K562 (cell line): ENCODE results near the gene TRNP1. TPM values are rescaled to one million over a fixed set of nuclear protein-coding genes. Genes with fewer than 3 reads are reported as not detected.

Source experiments
- ARID4B ChIP-seq: sonication (generic); formaldehyde crosslinking; IDR thresholded peaks from 2 replicates; pipeline ENCODE4 v1.8.0; 2022; ENCODE audit warnings: mild to moderate bottlenecking, missing genetic modification reagents
- HDAC1 ChIP-seq, 2 experiments: fragments of 450-650 bp; IDR thresholded peaks; 2 replicates each; pipeline ENCODE4 v1.6.1; 2016 to 2017; ENCODE audit warnings: inconsistent platforms in 1 of 2, mild to moderate bottlenecking in 1 of 2, moderate library complexity in 1 of 2
- KAT7 ChIP-seq: sonication (generic); formaldehyde crosslinking; IDR thresholded peaks from 2 replicates; pipeline ENCODE4 v1.8.0; 2022; ENCODE audit warnings: missing genetic modification reagents, mild to moderate bottlenecking, borderline replicate concordance
- KDM4B ChIP-seq, 2 experiments: fragments of 450-650 bp in 1 of 2; sonication (generic) in 1 of 2; IDR thresholded peaks; 2 replicates each; pipeline ENCODE4 v1.6.1; 2016 to 2017; ENCODE audit warnings: borderline replicate concordance in 2 of 2, antibody characterized with exemption in 1 of 2, low read depth in 1 of 2, mild to moderate bottlenecking in 1 of 2
- KDM5B ChIP-seq: fragments of 200-600 bp; sonication (generic); IDR thresholded peaks from 2 replicates; pipeline ENCODE4 v1.6.1; 2012; ENCODE audit warnings: low read depth, mild to moderate bottlenecking, moderate library complexity, low read length, control low read depth, inconsistent platforms; ENCODE audit not compliant: insufficient replicate concordance
- MBD2 ChIP-seq: sonication (generic); IDR thresholded peaks from 2 replicates; pipeline ENCODE4 v1.6.1; 2016; ENCODE audit warnings: low read depth, borderline replicate concordance
- NCOA6 ChIP-seq: fragments of 450-650 bp; IDR thresholded peaks from 2 replicates; pipeline ENCODE4 v1.6.1; 2017; ENCODE audit warnings: mild to moderate bottlenecking
- PHF20 ChIP-seq: fragments of 450-650 bp; IDR thresholded peaks from 2 replicates; pipeline ENCODE4 v1.6.1; 2018; ENCODE audit not compliant: partially characterized antibody
- RAD51 ChIP-seq: fragments of 450-650 bp; IDR thresholded peaks from 2 replicates; pipeline ENCODE4 v1.7.1; 2016; ENCODE audit warnings: low read depth, mild to moderate bottlenecking, borderline replicate concordance
- RBBP5 ChIP-seq: fragments of 200-600 bp; sonication (generic); IDR thresholded peaks from 2 replicates; pipeline ENCODE4 v1.6.1; 2012; ENCODE audit warnings: borderline replicate concordance, mild to moderate bottlenecking, low read length, control low read depth, inconsistent platforms; ENCODE audit not compliant: insufficient read depth, poor library complexity, severe bottlenecking
- SNAPC5 ChIP-seq: fragments of 250-450 bp; sonication (Bioruptor Pico); IDR thresholded peaks from 2 replicates; pipeline ENCODE4 v1.8.0; 2021; ENCODE audit warnings: moderate library complexity, mild to moderate bottlenecking, inconsistent platforms
- TEAD1 ChIP-seq, 2 experiments: fragments of 450-650 bp in 1 of 2; sonication (generic) in 1 of 2; formaldehyde crosslinking; IDR thresholded peaks; 2 replicates each; pipeline versions ENCODE4 v1.4.0 to v1.8.0; 2020 to 2022; ENCODE audit warnings: mild to moderate bottlenecking in 2 of 2, missing genetic modification reagents in 1 of 2
- TGIF2 ChIP-seq: sonication (generic); formaldehyde crosslinking; IDR thresholded peaks from 2 replicates; pipeline ENCODE4 v1.8.1; 2022; ENCODE audit warnings: mild to moderate bottlenecking, missing genetic modification reagents, moderate library complexity
- THAP7 ChIP-seq: fragments of 250-450 bp; sonication (Bioruptor Pico); IDR thresholded peaks from 2 replicates; pipeline ENCODE4 v1.5.0; 2021
- TSC22D4 ChIP-seq: fragments of 450-650 bp; IDR thresholded peaks from 2 replicates; pipeline ENCODE4 v1.6.1; 2016; ENCODE audit warnings: missing genetic modification characterization, missing biosample characterization, control low read depth
- ZNF778 ChIP-seq: fragments of 450-650 bp; formaldehyde crosslinking; IDR thresholded peaks from 2 replicates; pipeline ENCODE4 v1.4.0; 2020; ENCODE audit warnings: mild to moderate bottlenecking, moderate library complexity
- polyA plus RNA-seq, 8 experiments: library from polyadenylated mRNA; depleted of rRNA in 4 of 8; stranded (reverse) in 5 of 8; unstranded in 3 of 8; fragments of >200 nt; fragmentation: Nextera tagmentation in 2 of 8; fragmentation: Illumina TruSeq in 1 of 8; extraction: Ambion mirVana in 2 of 8; extraction: Trizol in 1 of 8; gene quantifications; 2 replicates each; pipeline versions ENCODE4 v1.2.1 to v1.2.3, GENCODE V29; 2011 to 2014; ENCODE audit warnings: inconsistent platforms in 1 of 8, missing spikeins in 1 of 8
- total RNA-seq, 7 experiments: library from RNA; depleted of rRNA in 6 of 7; stranded (reverse); fragments of >200 nt in 6 of 7; fragmentation: Illumina TruSeq in 2 of 7; extraction: Trizol in 2 of 7; gene quantifications; 2 replicates each; pipeline versions ENCODE4 v1.2.1 to v1.2.3, GENCODE V29; 2011 to 2021; ENCODE audit warnings: low replicate concordance in 1 of 7
- TF ChIP-seq, protein P1 (sequence below): fragments of 250-450 bp; sonication (Bioruptor Pico); IDR thresholded peaks from 2 replicates; pipeline ENCODE4 v1.5.0; 2021; ENCODE audit warnings: mild to moderate bottlenecking, borderline replicate concordance
- TF ChIP-seq, protein P2 (sequence below): fragments of 250-450 bp; sonication (Bioruptor Pico); IDR thresholded peaks from 2 replicates; pipeline ENCODE4 v1.8.0; 2022; ENCODE audit warnings: moderate library complexity, mild to moderate bottlenecking, inconsistent platforms

The TRNP1 gene
- total and polyA plus RNA-seq, 9 of the 15 experiments (the other 6 are each of a cell fraction or from before 2014, with no cell fraction given), result 0.03 to 1.3 (median 0.95) TPM

- no peak for TF ChIP-seq RBBP5
- TF ChIP-seq RAD51, result no peak
- no peak for TF ChIP-seq KDM4B (IDR thresholded peaks at IDR 0.05; ENCODE audit: borderline replicate concordance in 2 of 2, low read depth in 1 of 2)
- TF ChIP-seq, protein P1, sequence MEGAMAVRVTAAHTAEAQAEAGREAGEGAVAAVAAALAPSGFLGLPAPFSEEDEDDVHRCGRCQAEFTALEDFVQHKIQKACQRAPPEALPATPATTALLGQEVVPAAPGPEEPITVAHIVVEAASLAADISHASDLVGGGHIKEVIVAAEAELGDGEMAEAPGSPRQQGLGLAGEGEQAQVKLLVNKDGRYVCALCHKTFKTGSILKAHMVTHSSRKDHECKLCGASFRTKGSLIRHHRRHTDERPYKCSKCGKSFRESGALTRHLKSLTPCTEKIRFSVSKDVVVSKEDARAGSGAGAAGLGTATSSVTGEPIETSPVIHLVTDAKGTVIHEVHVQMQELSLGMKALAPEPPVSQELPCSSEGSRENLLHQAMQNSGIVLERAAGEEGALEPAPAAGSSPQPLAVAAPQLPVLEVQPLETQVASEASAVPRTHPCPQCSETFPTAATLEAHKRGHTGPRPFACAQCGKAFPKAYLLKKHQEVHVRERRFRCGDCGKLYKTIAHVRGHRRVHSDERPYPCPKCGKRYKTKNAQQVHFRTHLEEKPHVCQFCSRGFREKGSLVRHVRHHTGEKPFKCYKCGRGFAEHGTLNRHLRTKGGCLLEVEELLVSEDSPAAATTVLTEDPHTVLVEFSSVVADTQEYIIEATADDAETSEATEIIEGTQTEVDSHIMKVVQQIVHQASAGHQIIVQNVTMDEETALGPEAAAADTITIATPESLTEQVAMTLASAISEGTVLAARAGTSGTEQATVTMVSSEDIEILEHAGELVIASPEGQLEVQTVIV (CRISPR knock-in tag), result no peak
- TF ChIP-seq TEAD1 (CRISPR knock-in tag; IDR thresholded peaks at IDR 0.05), result no peak
- TF ChIP-seq TGIF2, result no peak
- no peak for TF ChIP-seq HDAC1 (IDR thresholded peaks at IDR 0.05)
- no peak for TF ChIP-seq THAP7 (CRISPR knock-in tag)
- TF ChIP-seq TSC22D4 (tag), result no peak
- no peak for TF ChIP-seq SNAPC5 (CRISPR knock-in tag)
- TF ChIP-seq MBD2, result no peak
- TF ChIP-seq KDM5B, result peak; percentile 83
- TF ChIP-seq ZNF778 (CRISPR knock-in tag), result no peak
- TF ChIP-seq KAT7 (CRISPR knock-in tag), result peak; percentile 60; the same call in 1 of the 2 replicates
- no peak for TF ChIP-seq ARID4B (CRISPR knock-in tag)
- TF ChIP-seq, protein P2, sequence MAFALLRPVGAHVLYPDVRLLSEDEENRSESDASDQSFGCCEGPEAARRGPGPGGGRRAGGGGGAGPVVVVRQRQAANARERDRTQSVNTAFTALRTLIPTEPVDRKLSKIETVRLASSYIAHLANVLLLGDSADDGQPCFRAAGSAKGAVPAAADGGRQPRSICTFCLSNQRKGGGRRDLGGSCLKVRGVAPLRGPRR, result no peak
- peak; percentile 71 for TF ChIP-seq PHF20
- no peak for TF ChIP-seq NCOA6
Measured at GRCh38 chr1:26993237-26994019, at the start of gene TRNP1 (continued).
